ENCODE results near the gene ATP6V1B1. TPM values are rescaled to one million over a fixed set of nuclear protein-coding genes. Genes with fewer than 3 reads are reported as not detected.

The ATP6V1B1 gene
- total RNA-seq, 2 donors from 2014 or later: not detected

- no peaks in the 10 kb centered on the region for H3K36me3 Mint-ChIP-seq (ENCODE audit: low read depth)
- no peak for DNase-seq
- no peaks in the 10 kb centered on the region for H3K9me3 Mint-ChIP-seq
- Histone ChIP-seq H3K27me3 (ENCODE audit: control insufficient read depth, insufficient read depth, low read length, poor library complexity, severe bottlenecking) (no peaks in the 10 kb centered on the region), H3K4me3 (ENCODE audit: low read length) (no peak overlapping the region), H3K9ac (ENCODE audit: extremely low read depth, low read length, poor library complexity, severe bottlenecking) (no peak overlapping the region), H3K4me1 (ENCODE audit: control insufficient read depth, insufficient read depth, low read length) (peaks cover 8% of the 10 kb centered on the region), H3K9me3 (ENCODE audit: control insufficient read depth, low read length) (no peaks in the 10 kb centered on the region), H3K27ac (ENCODE audit: low read depth, low read length) (no peak overlapping the region), H3K36me3 (ENCODE audit: control insufficient read depth, insufficient read depth, low read length) (no peaks in the 10 kb centered on the region)
- H3K27me3 Mint-ChIP-seq (ENCODE audit: insufficient read depth): peaks cover 6% of the 10 kb centered on the region
- no peak overlapping the region for H3K4me3 Mint-ChIP-seq
- peaks cover 12% of the 10 kb centered on the region for H3K4me1 Mint-ChIP-seq
- H3K27ac Mint-ChIP-seq: no peak overlapping the region
- no peak for TF ChIP-seq CTCF (conservative IDR thresholded peaks at IDR 0.05)
- 87 to 92% methylated on average over 6 to 11 of the region's 11 CpGs for WGBS, 2 experiments (ENCODE audit: insufficient coverage in 1 of 2, insufficient read length in 1 of 2)
Measured at GRCh38 chr2:71003966-71004755, 68.5 kb downstream of the ATP6V1B1 start.

- no peak overlapping the region for H3K27ac ChIP-seq (ENCODE audit: low read depth, low read length)
- no peak for TF ChIP-seq CTCF (conservative IDR thresholded peaks at IDR 0.05)
- WGBS, 2 experiments (ENCODE audit: insufficient coverage in 1 of 2, insufficient read length in 1 of 2): 89 to 90% methylated on average over 3 to 6 of the region's 6 CpGs
Measured at GRCh38 chr2:71004857-71005256, 69.2 kb downstream of the ATP6V1B1 start.

GRCh38 chr2:71005271-71006202 lies 69.8 kb downstream of the ATP6V1B1 start:
- DNase-seq: no peak
- Mint-ChIP-seq H3K27me3 (ENCODE audit: insufficient read depth) (peaks cover 8% of the 10 kb centered on the region), H3K36me3 (ENCODE audit: low read depth) (no peaks in the 10 kb centered on the region), H3K4me3 (no peak overlapping the region), H3K4me1 (peaks cover 12% of the 10 kb centered on the region), H3K9me3 (no peaks in the 10 kb centered on the region), H3K27ac (no peak overlapping the region)
- peaks cover 8% of the 10 kb centered on the region for H3K4me1 ChIP-seq (ENCODE audit: control insufficient read depth, insufficient read depth, low read length)
- H3K9ac ChIP-seq (ENCODE audit: extremely low read depth, low read length, poor library complexity, severe bottlenecking): no peak overlapping the region
- WGBS, 2 experiments (ENCODE audit: insufficient coverage in 1 of 2, insufficient read length in 1 of 2): 90 to 91% methylated on average over 6 to 10 of the region's 10 CpGs
- H3K4me3 ChIP-seq (ENCODE audit: low read length): no peak overlapping the region
- H3K36me3 ChIP-seq (ENCODE audit: control insufficient read depth, insufficient read depth, low read length): no peaks in the 10 kb centered on the region
- no peak for TF ChIP-seq CTCF (conservative IDR thresholded peaks at IDR 0.05)
- no peak overlapping the region for H3K27ac ChIP-seq (ENCODE audit: low read depth, low read length)
- H3K27me3 ChIP-seq (ENCODE audit: control insufficient read depth, insufficient read depth, low read length, poor library complexity, severe bottlenecking): no peaks in the 10 kb centered on the region
- no peaks in the 10 kb centered on the region for H3K9me3 ChIP-seq (ENCODE audit: control insufficient read depth, low read length)

More at GRCh38 chr2:71004857-71005256, 69.2 kb downstream of the ATP6V1B1 start:
- no peak overlapping the region for H3K4me3 Mint-ChIP-seq
- H3K27ac Mint-ChIP-seq: no peak overlapping the region
- no peak overlapping the region for H3K9ac ChIP-seq (ENCODE audit: extremely low read depth, low read length, poor library complexity, severe bottlenecking)
- no peaks in the 10 kb centered on the region for H3K9me3 ChIP-seq (ENCODE audit: control insufficient read depth, low read length)
- H3K27me3 Mint-ChIP-seq (ENCODE audit: insufficient read depth): peaks cover 4% of the 10 kb centered on the region
- no peaks in the 10 kb centered on the region for H3K9me3 Mint-ChIP-seq
- H3K4me1 ChIP-seq (ENCODE audit: control insufficient read depth, insufficient read depth, low read length): peaks cover 8% of the 10 kb centered on the region
- peaks cover 12% of the 10 kb centered on the region for H3K4me1 Mint-ChIP-seq
- no peaks in the 10 kb centered on the region for H3K36me3 Mint-ChIP-seq (ENCODE audit: low read depth)
- H3K4me3 ChIP-seq (ENCODE audit: low read length): no peak overlapping the region
- DNase-seq: no peak
- H3K36me3 ChIP-seq (ENCODE audit: control insufficient read depth, insufficient read depth, low read length): no peaks in the 10 kb centered on the region
- no peaks in the 10 kb centered on the region for H3K27me3 ChIP-seq (ENCODE audit: control insufficient read depth, insufficient read depth, low read length, poor library complexity, severe bottlenecking)
